GM23248 (cell line): ENCODE measurements around the gene KRT39.

Experiments
- EZH2 ChIP-seq: fragments of 200-600 bp; sonication (generic); IDR thresholded peaks from 2 replicates; pipeline ENCODE4 v1.6.1; 2018; ENCODE audit warnings: antibody characterized with exemption, mild to moderate bottlenecking; ENCODE audit not compliant: insufficient read depth, poor library complexity, severe bottlenecking
- EZH2phosphoT487 ChIP-seq: fragments of 200-600 bp; sonication (generic); IDR thresholded peaks from 2 replicates; pipeline ENCODE4 v1.6.1; 2018; ENCODE audit warnings: antibody characterized with exemption, moderate library complexity, mild to moderate bottlenecking, low read depth; ENCODE audit not compliant: insufficient read depth

DNA sequence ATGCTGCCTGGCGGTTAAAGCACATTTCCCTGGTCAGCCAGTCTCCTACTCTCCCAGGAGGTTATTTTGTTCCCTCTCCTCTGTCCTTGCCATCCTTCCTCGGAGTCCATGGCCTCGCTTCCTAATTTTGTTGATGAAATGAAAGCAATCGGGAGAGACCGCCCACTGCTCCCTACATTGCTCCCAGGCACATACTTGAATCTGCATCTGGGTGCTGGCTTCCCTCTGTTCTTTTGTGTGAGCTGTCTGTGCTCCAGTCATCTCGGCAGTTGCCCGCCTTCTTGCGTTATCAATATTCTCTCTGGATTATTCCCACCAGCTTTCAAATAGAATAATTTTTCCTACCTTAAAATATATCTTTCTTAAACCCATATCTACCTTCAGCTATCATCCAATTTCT, 40.4 kb downstream of the KRT39 start:
- TF ChIP-seq EZH2, result no peak
- no peak for TF ChIP-seq EZH2phosphoT487
